Natural killer cell treated with Interleukin-12 subunit alpha and Interleukin-12 subunit beta and Interleukin-15 and Interleukin-18, amount 100 ng/mL, for 72 hours (primary cell): ENCODE measurements around the gene STX10. TPM values are rescaled to one million over a fixed set of nuclear protein-coding genes. Genes with fewer than 3 reads are reported as not detected.

ENCODE experiments used
- ATAC-seq, 2 donors: fragments of 150-1000 bp; cut with Tn5 transposase in 1 of 2; sonication (Bioruptor Pico), chemical (Tn5 transposase) in 1 of 2; 2 replicates each; pipeline ENCODE4 v1.10.0; 2021
- DNase-seq: peaks from one replicate; pipeline ENCODE4 v3.0.0; 2022; ENCODE audit warnings: low spot score
- H3K27ac Mint-ChIP-seq, 2 donors: 1 replicate in 1 of 2; 2 replicates in 1 of 2; pipeline ENCODE4 v1.8.0; 2022; ENCODE audit warnings: mixed read lengths in 2 of 2, mild to moderate bottlenecking in 1 of 2, moderate library complexity in 1 of 2
- H3K27me3 Mint-ChIP-seq, 2 donors: 1 replicate in 1 of 2; 2 replicates in 1 of 2; pipeline ENCODE4 v1.8.0; 2022; ENCODE audit warnings: mixed read lengths in 2 of 2
- H3K36me3 Mint-ChIP-seq: one replicate; pipeline ENCODE4 v1.8.0; 2022; ENCODE audit warnings: mixed read lengths
- H3K4me1 Mint-ChIP-seq, 2 donors: 1 replicate in 1 of 2; 2 replicates in 1 of 2; pipeline ENCODE4 v1.8.0; 2022; ENCODE audit warnings: low read depth in 2 of 2, mixed read lengths in 2 of 2, mild to moderate bottlenecking in 1 of 2
- H3K4me3 Mint-ChIP-seq: one replicate; pipeline ENCODE4 v1.8.0; 2022; ENCODE audit warnings: mixed read lengths
- H3K9me3 Mint-ChIP-seq: 2 replicates; pipeline ENCODE4 v1.8.0; 2022; ENCODE audit warnings: mixed read lengths
- total RNA-seq, 2 donors: library from RNA; stranded (reverse); gene quantifications; one replicate each; pipeline ENCODE4 v1.2.3, GENCODE V29; 2022

STX10 gene
- total RNA-seq, 2 donors from 2014 or later, result 48.1 to 62.5 TPM

DNA sequence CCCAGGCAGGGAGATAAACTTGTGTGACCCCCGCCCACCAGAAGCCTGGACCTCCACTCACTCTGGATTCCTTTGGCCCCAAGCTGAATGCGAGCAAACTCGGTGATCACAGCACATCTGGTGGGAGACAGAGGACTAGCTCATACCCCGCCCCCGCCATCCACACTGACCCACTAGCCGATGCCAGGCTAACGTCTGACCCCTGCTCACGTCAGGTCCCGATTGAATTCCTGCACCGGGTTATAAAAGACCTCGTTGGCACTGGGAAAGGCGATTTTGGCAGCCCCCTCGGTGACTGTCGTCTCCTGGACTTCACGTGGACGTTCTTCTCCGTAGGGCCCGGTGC, 34.3 kb downstream of the STX10 start:
- Mint-ChIP-seq H3K4me3 (peak overlapping the region; percentile 95), H3K9me3 (no peaks in the 10 kb centered on the region), H3K27me3 (no peaks in the 10 kb centered on the region), H3K4me1 (peaks cover 33 to 37% of the 10 kb centered on the region in 2 donors), H3K27ac (peak overlapping the region; percentile 87 to 92), H3K36me3 (no peaks in the 10 kb centered on the region)
- no peak for ATAC-seq
- DNase-seq, result no peak

DNA sequence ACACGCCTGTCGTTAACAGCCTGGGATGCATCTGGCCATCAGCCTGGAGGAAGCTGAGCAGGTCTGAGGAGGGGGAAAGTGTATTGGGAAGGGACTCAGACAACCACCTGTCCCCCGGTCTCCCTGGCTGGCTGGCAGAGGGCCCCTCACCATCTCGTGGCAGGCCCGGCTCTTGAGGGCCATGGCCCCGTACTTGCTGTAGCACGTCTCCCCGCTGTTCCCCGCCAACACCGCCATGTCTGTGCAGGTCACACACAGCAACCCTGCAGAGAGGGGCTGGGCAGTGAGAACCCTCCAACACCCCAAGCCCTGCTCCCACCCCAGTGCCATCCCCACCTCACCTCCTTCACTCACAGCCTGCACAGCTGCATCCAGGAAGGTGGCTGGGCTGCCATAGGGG, 37.6 kb downstream of the STX10 start:
- H3K4me1 Mint-ChIP-seq, result peaks cover 14 to 16% of the 10 kb centered on the region in 2 donors
- no peak overlapping the region for H3K27ac Mint-ChIP-seq
- no peaks in the 10 kb centered on the region for H3K9me3 Mint-ChIP-seq
- no peaks in the 10 kb centered on the region for H3K36me3 Mint-ChIP-seq
- no peak overlapping the region for H3K4me3 Mint-ChIP-seq
- ATAC-seq (no peak), DNase-seq (no peak)
- H3K27me3 Mint-ChIP-seq, result no peaks in the 10 kb centered on the region

DNA sequence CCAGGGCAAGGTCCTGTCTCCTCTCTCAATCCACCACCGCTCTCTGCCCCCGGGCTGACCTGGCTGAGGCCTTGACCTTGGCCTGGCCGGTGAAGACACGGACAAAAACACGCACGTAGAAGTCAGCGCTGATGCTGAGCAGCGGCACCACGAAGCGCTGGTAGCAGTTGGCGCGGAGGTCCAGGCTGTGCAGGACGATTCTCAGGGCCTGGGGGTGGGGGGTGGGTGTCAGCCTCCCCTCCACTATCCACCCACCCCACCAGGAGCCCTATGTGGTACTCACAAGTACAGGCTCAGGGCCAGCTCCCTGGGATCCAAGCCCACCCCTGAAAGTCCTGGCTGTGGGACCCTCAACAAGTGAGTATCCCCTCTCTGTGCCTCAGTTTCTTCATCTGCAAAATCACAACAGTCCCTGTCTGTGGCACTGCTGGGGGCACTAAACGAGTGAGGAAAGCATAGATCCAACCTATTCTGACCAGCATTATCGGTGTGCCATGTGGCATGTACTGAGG, 40.0 kb downstream of the STX10 start:
- H3K27ac Mint-ChIP-seq, result no peak overlapping the region

GRCh38 chr19:13109361-13110098, 40.6 kb downstream of the STX10 start:
- no peaks in the 10 kb centered on the region for H3K36me3 Mint-ChIP-seq

More for the DNA sequence above, 40.0 kb downstream of the STX10 start:
- Mint-ChIP-seq H3K9me3 (no peaks in the 10 kb centered on the region), H3K27me3 (no peaks in the 10 kb centered on the region), H3K4me1 (no peaks in the 10 kb centered on the region), H3K36me3 (no peaks in the 10 kb centered on the region), H3K4me3 (no peak overlapping the region)
- DNase-seq (peak; percentile 59), ATAC-seq (no peak)

DNA sequence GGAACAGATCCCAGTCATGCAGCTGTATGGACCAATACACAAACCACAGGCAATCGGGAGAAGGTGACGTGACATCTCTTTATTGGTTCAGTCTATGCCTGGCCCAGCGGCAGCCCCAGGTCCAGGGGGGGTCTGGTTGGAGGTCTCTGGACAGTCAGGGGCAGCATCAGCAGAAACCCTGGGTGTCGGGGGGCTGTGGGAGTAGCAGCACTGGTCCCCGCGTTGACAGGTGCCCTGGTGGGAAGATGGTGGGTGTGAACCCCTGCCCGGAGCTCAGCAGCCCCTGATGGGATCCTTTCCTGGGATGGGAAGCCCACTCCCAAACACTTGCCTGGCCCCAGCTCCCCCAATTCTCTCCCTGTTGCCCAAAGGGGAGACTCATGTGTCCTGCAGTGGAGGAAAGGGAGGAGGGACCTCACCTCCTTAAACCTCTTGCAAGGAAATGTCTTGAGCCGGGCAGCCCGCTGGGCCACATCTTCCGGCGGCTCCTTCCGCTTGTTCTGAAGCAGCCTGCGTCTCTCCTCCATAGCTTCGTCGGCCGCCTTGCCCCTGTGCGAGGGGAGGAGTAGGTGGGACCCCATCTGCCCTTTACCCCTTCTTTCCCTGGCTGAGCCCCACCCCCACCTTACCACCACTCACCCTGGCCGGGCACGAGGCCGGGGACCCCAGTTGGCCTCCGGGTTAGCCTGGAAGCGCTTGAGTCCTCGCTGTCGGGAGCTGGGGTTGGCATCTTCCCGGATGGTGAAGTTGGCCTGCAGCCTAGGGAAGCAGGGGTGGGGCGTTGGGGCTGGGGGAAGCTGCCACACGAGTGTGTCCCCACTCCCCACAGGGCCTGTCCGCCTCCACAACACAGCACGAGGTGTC, 45.1 kb downstream of the STX10 start:
- H3K4me3 Mint-ChIP-seq, result peak overlapping the region; percentile 81
- peaks cover 2% of the 10 kb centered on the region for H3K36me3 Mint-ChIP-seq
- DNase-seq, result no peak
- H3K4me1 Mint-ChIP-seq, result peaks cover 13 to 17% of the 10 kb centered on the region in 2 donors
- H3K27ac Mint-ChIP-seq, result peak overlapping the region; percentile 69 to 89
- peak; percentile 53 to 58 for ATAC-seq
- peaks cover 2% of the 10 kb centered on the region for H3K9me3 Mint-ChIP-seq
- H3K27me3 Mint-ChIP-seq, result no peaks in the 10 kb centered on the region

More at GRCh38 chr19:13109361-13110098, 40.6 kb downstream of the STX10 start:
- no peaks in the 10 kb centered on the region for H3K9me3 Mint-ChIP-seq
- H3K4me1 Mint-ChIP-seq, result peaks cover 3 to 4% of the 10 kb centered on the region in 2 donors
- H3K4me3 Mint-ChIP-seq, result no peak overlapping the region
- no peak overlapping the region for H3K27ac Mint-ChIP-seq
- no peak for DNase-seq
- H3K27me3 Mint-ChIP-seq, result no peaks in the 10 kb centered on the region
- no peak for ATAC-seq

- Mint-ChIP-seq H3K27me3 (no peaks in the 10 kb centered on the region), H3K9me3 (peaks cover 5% of the 10 kb centered on the region), H3K36me3 (peaks cover 6% of the 10 kb centered on the region), H3K4me1 (peaks cover 18 to 22% of the 10 kb centered on the region in 2 donors), H3K27ac (peak overlapping the region; percentile 69 to 89), H3K4me3 (peak overlapping the region; percentile 81)
- DNase-seq (peak; percentile 81), ATAC-seq (peak; percentile 42 to 73)
Observed at GRCh38 chr19:13104360-13104847, 45.8 kb downstream of the STX10 start.

DNA sequence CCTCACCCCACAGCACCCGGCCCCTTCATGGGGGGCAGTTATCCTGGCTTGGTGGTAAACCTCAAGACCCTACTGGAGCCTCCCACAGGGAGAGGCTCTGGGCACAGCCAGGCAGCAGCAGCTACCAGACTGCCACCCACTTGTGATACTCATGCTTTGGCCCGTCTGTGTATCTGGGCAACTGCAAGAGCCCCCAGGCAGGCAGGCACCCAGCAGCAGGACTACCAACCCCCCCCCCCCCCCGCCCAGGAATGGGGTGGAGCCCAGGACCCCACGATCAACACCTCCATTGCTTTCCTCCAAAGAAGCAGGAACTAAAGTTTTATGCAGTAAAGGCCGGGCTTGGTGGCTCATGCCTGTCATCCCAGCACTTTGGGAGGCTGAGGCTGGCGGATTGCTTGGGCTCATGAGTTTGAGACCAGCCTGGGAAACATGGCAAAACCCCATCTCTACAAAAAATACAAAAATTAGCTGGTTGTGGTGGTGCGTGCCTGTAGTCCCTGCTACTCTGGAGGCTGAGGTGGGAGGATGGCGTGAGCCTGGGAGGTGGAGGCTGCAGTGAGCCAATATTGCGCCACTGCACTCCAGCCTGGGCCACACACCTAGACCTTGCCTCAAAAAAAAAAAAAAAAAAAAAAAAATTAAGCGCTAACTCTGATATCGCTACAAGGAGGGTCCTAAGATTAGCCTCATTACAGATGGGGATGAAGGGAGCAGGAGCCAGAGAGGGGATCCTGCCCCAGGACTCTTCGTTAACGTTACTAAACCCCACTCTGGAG, 46.4 kb downstream of the STX10 start:
- H3K36me3 Mint-ChIP-seq, result peaks cover 6% of the 10 kb centered on the region
- H3K27ac Mint-ChIP-seq, result peak overlapping the region in 1 of 2 donors; percentile 69
- peaks cover 5% of the 10 kb centered on the region for H3K9me3 Mint-ChIP-seq
- DNase-seq (no peak), ATAC-seq (no peak)
- peaks cover 23 to 25% of the 10 kb centered on the region in 2 donors for H3K4me1 Mint-ChIP-seq
- H3K4me3 Mint-ChIP-seq, result peak overlapping the region; percentile 81
- peaks cover 2% of the 10 kb centered on the region in 2 donors for H3K27me3 Mint-ChIP-seq

GRCh38 chr19:13102666-13103580, 47.3 kb downstream of the STX10 start, which contains the start of gene LYL1:
Gene LYL1 (minus strand): TSS chr19:13102858. CDS start chr19:13101171, 1,687 bp downstream.
- Mint-ChIP-seq H3K36me3 (peaks cover 6% of the 10 kb centered on the region), H3K27me3 (peaks cover 2 to 4% of the 10 kb centered on the region in 2 donors), H3K27ac (peak within 1 kb of the TSS in 1 of 2 donors; percentile 26), H3K9me3 (peaks cover 5% of the 10 kb centered on the region), H3K4me1 (peaks cover 28 to 31% of the 10 kb centered on the region in 2 donors), H3K4me3 (peak within 1 kb of the TSS; percentile 50)
- DNase-seq (no peak), ATAC-seq (peak in 1 of 2 donors; percentile 49)

GRCh38 chr19:13102416-13102665, 47.8 kb downstream of the STX10 start:
- Mint-ChIP-seq H3K4me3 (peak overlapping the region; percentile 36), H3K36me3 (peaks cover 6% of the 10 kb centered on the region), H3K4me1 (peaks cover 28 to 32% of the 10 kb centered on the region in 2 donors), H3K27ac (no peak overlapping the region), H3K27me3 (peaks cover 2 to 4% of the 10 kb centered on the region in 2 donors), H3K9me3 (peaks cover 5% of the 10 kb centered on the region)
- ATAC-seq, result no peak
- DNase-seq, result no peak

- Mint-ChIP-seq H3K27ac (peak overlapping the region in 1 of 2 donors; percentile 26), H3K4me3 (peak overlapping the region; percentile 38), H3K9me3 (peaks cover 5% of the 10 kb centered on the region), H3K4me1 (peaks cover 28 to 32% of the 10 kb centered on the region in 2 donors), H3K36me3 (peaks cover 6% of the 10 kb centered on the region), H3K27me3 (peaks cover 2 to 4% of the 10 kb centered on the region in 2 donors)
- DNase-seq, result no peak
- no peak for ATAC-seq
Observed at GRCh38 chr19:13101590-13102415, 48.4 kb downstream of the STX10 start.

GRCh38 chr19:13100841-13101589, 49.2 kb downstream of the STX10 start:
- peak overlapping the region; percentile 38 for H3K4me3 Mint-ChIP-seq
- peaks cover 5 to 9% of the 10 kb centered on the region in 2 donors for H3K27me3 Mint-ChIP-seq
- peaks cover 32 to 35% of the 10 kb centered on the region in 2 donors for H3K4me1 Mint-ChIP-seq
- peaks cover 6% of the 10 kb centered on the region for H3K36me3 Mint-ChIP-seq
- DNase-seq, result no peak
- peaks cover 5% of the 10 kb centered on the region for H3K9me3 Mint-ChIP-seq
- H3K27ac Mint-ChIP-seq, result peak overlapping the region in 1 of 2 donors; percentile 26
- ATAC-seq, result no peak
